Endothelial cell of umbilical vein (primary cell): ENCODE results near the gene CALHM6. TPM values are rescaled to one million over a fixed set of nuclear protein-coding genes. Genes with fewer than 3 reads are reported as not detected.

Experiments used
- BruUV-seq: library from RNA; stranded (reverse); fragments of 400-500 nt; replicated peaks from 2 replicates; lab custom pipeline; 2021; lab: Mats Ljungman, UMichigan
- CTCF ChIA-PET: fragments of 300-600, 350-600 bp; sonication (Branson Sonifier 250); formaldehyde crosslinking; loops from one replicate; lab custom pipeline; 2021; ENCODE audit warnings: antibody characterized with exemption, inconsistent platforms; lab: Charles Lee
- POLR2A ChIA-PET: fragments of 300-600, 350-600 bp; sonication (Branson Sonifier 250); formaldehyde crosslinking; loops from one replicate; lab custom pipeline; 2021; ENCODE audit warnings: antibody characterized with exemption, inconsistent platforms; lab: Charles Lee
- DNase-seq: peaks from one replicate; pipeline ENCODE4 v3.0.0-alpha.2; 2011; ENCODE audit warnings: low read depth, low spot score
- FAIRE-seq: peaks from 2 replicates; lab custom pipeline; 2011; peaks lifted over from hg19 to GRCh38; lab: Jason Lieb, UNC
- H2AFZ ChIP-seq: 2 replicates; pipeline ENCODE4 v1.6.0; 2012; ENCODE audit warnings: low read depth, low read length, control low read depth, inconsistent platforms
- H3K27ac ChIP-seq: 2 replicates; pipeline ENCODE4 v1.5.1; 2011; ENCODE audit warnings: low read depth, mild to moderate bottlenecking, control low read depth, low read length, moderate library complexity; ENCODE audit not compliant: insufficient read depth
- H3K27me3 ChIP-seq, 2 experiments: 2 replicates each; pipeline versions ENCODE4 v1.6.0 to v1.6.1; 2011; ENCODE audit warnings: low read length in 2 of 2, mixed read lengths in 1 of 2; ENCODE audit not compliant: control insufficient read depth in 2 of 2, insufficient read depth in 2 of 2
- H3K36me3 ChIP-seq, 2 experiments: 2 replicates in 1 of 2; 3 replicates in 1 of 2; pipeline ENCODE4 v1.5.1; 2011; ENCODE audit warnings: low read length in 2 of 2, mild to moderate bottlenecking in 1 of 2, moderate library complexity in 1 of 2; ENCODE audit not compliant: control insufficient read depth in 2 of 2, insufficient read depth in 2 of 2; ENCODE audit errors: extremely low read depth in 1 of 2
- H3K4me1 ChIP-seq: 3 replicates; pipeline ENCODE4 v1.5.1; 2011; ENCODE audit warnings: mild to moderate bottlenecking, low read length; ENCODE audit not compliant: control insufficient read depth, insufficient read depth; ENCODE audit errors: extremely low read depth
- H3K4me2 ChIP-seq: 2 replicates; pipeline ENCODE4 v1.6.1; 2011; ENCODE audit warnings: low read length, control low read depth, mixed read lengths; ENCODE audit not compliant: insufficient read depth
- H3K4me3 ChIP-seq, 3 experiments: fragments of 200-600 bp in 1 of 3; sonication (generic), shearing (Covaris generic) in 1 of 3; replicated peaks in 1 of 3; 2 replicates each; pipeline ENCODE4 v1.5.1; 2011 to 2016; ENCODE audit warnings: control low read depth in 3 of 3, low read length in 3 of 3, mild to moderate bottlenecking in 2 of 3, inconsistent platforms in 1 of 3, low read depth in 1 of 3, moderate library complexity in 1 of 3; ENCODE audit not compliant: insufficient read depth in 1 of 3
- H3K79me2 ChIP-seq: 2 replicates; pipeline ENCODE4 v1.6.0; 2012; ENCODE audit warnings: low read length, inconsistent platforms; ENCODE audit not compliant: control insufficient read depth, insufficient read depth
- H3K9ac ChIP-seq: replicated peaks from 2 replicates; pipeline ENCODE3; 2011; ENCODE audit warnings: low read length, control low read depth; ENCODE audit not compliant: insufficient read depth; ENCODE audit errors: extremely low read depth
- H3K9me1 ChIP-seq: replicated peaks from 3 replicates; pipeline ENCODE4 v1.6.0; 2011; ENCODE audit warnings: mild to moderate bottlenecking, low read length; ENCODE audit not compliant: control insufficient read depth, insufficient read depth; ENCODE audit errors: extremely low read depth
- H3K9me3 ChIP-seq: replicated peaks from 2 replicates; pipeline ENCODE4 v1.5.1; 2012; ENCODE audit warnings: low read length, inconsistent platforms; ENCODE audit not compliant: control insufficient read depth, insufficient read depth
- H4K20me1 ChIP-seq: replicated peaks from 2 replicates; pipeline ENCODE3; 2011; ENCODE audit warnings: mild to moderate bottlenecking, low read length; ENCODE audit not compliant: control insufficient read depth, insufficient read depth; ENCODE audit errors: extremely low read depth
- CTCF ChIP-seq, 2 donors: IDR thresholded peaks; 1 replicate in 1 of 2; 2 replicates in 1 of 2; pipeline ENCODE4 v1.5.1; 2011; ENCODE audit warnings: low read length in 2 of 2, mild to moderate bottlenecking in 2 of 2, moderate library complexity in 2 of 2, control low read depth in 1 of 2, inconsistent platforms in 1 of 2, low read depth in 1 of 2; ENCODE audit not compliant: insufficient read depth in 1 of 2; ENCODE audit errors: extremely low read depth in 1 of 2
- EZH2 ChIP-seq: IDR thresholded peaks from 2 replicates; pipeline ENCODE4 v1.6.1; 2012; ENCODE audit warnings: borderline replicate concordance, low read depth, mild to moderate bottlenecking, moderate library complexity, low read length, inconsistent platforms; ENCODE audit not compliant: severe bottlenecking
- FOS ChIP-seq: IDR thresholded peaks from 2 replicates; pipeline ENCODE4 v1.6.1; 2011; ENCODE audit warnings: mild to moderate bottlenecking, low read length, moderate library complexity, borderline replicate concordance; ENCODE audit not compliant: insufficient read depth
- GATA2 ChIP-seq: IDR thresholded peaks from 2 replicates; pipeline ENCODE4 v1.7.0; 2011; ENCODE audit warnings: low read depth, mild to moderate bottlenecking, moderate library complexity, mixed read lengths, low read length; ENCODE audit not compliant: insufficient read length, insufficient read depth
- JUN ChIP-seq: IDR thresholded peaks from 2 replicates; pipeline ENCODE4 v1.6.1; 2011; ENCODE audit warnings: borderline replicate concordance, low read depth; ENCODE audit not compliant: insufficient read length, insufficient read depth
- MAX ChIP-seq: IDR thresholded peaks from 2 replicates; pipeline ENCODE4 v1.6.1; 2011; ENCODE audit not compliant: insufficient read depth, insufficient read length
- MYC ChIP-seq: IDR thresholded peaks from one replicate; pipeline ENCODE4 v1.6.1; 2011; ENCODE audit warnings: mild to moderate bottlenecking, low read depth, low read length
- POLR2A ChIP-seq: IDR thresholded peaks from 2 replicates; pipeline ENCODE4 v1.6.1; 2012; ENCODE audit warnings: low read depth, mild to moderate bottlenecking, control low read depth, low read length
- POLR2AphosphoS5 ChIP-seq: IDR thresholded peaks from 2 replicates; pipeline ENCODE4 v1.6.1; 2012; ENCODE audit warnings: low read depth, mild to moderate bottlenecking, control low read depth, low read length, moderate library complexity; ENCODE audit not compliant: insufficient read depth
- dilution Hi-C: fragments of 300-500 bp; cut with MboI; formaldehyde crosslinking; loops from one replicate; pipeline ENCODE4 v1.15.0; 2019; ENCODE audit warnings: low sequenced_read_pairs; ENCODE audit not compliant: extremely low pct_ligation_motif_present
- intact Hi-C: fragments of 100-400 bp; cut with micrococcal nuclease; formaldehyde crosslinking; loops from one replicate; pipeline ENCODE4 v1.10.0; 2022
- polyA plus RNA-seq, 4 experiments: library from polyadenylated mRNA; depleted of rRNA in 3 of 4; stranded (reverse) in 3 of 4; unstranded in 1 of 4; fragments of >200 nt; gene quantifications; 2 replicates each; pipeline versions ENCODE4 v1.2.1 to v1.2.3, GENCODE V29; 2011 to 2012; ENCODE audit warnings: missing spikeins in 1 of 4
- total RNA-seq: library from RNA; stranded (reverse); gene quantifications from 2 replicates; pipeline ENCODE4 v1.2.3, GENCODE V29; 2021

The CALHM6 gene
- total and polyA plus RNA-seq, 2 donors (not counting 3 experiments of a cell fraction or from before 2014, with no cell fraction given) = 0.08 TPM; not detected in 1

- Histone ChIP-seq H4K20me1 (no peaks in the 10 kb centered on the region), H3K4me3 (no peak overlapping the region), H3K9me3 (no peaks in the 10 kb centered on the region), H3K36me3 (no peaks in the 10 kb centered on the region), H3K4me1 (no peaks in the 10 kb centered on the region), H3K79me2 (no peaks in the 10 kb centered on the region), H2AFZ (no peak overlapping the region), H3K4me2 (no peak overlapping the region), H3K9ac (no peak overlapping the region), H3K27me3 (peaks cover 5 to 12% of the 10 kb centered on the region in 2 experiments), H3K27ac (no peak overlapping the region), H3K9me1 (no peaks in the 10 kb centered on the region)
- TF ChIP-seq JUN = no peak
- no peak for TF ChIP-seq MYC
- no peak for TF ChIP-seq CTCF (IDR thresholded peaks at IDR 0.05; ENCODE audit: extremely low read depth in 1 of 2, insufficient read depth in 1 of 2, low read depth in 1 of 2, low read length in 2 of 2)
- TF ChIP-seq POLR2AphosphoS5 = no peak
- no peak for TF ChIP-seq FOS
- TF ChIP-seq EZH2 = no peak
- TF ChIP-seq GATA2 = no peak
- no peak for TF ChIP-seq MAX
- TF ChIP-seq POLR2A = no peak
- DNase-seq (no peak), FAIRE-seq (no peak)
- CTCF ChIA-PET = interaction anchor here (1.1 kb wide), 1 partner anchor 206 kb away, joined by 3 read pairs; the partner anchor contains the start of gene TSPYL1
- no TSS peak for BruUV-seq
- dilution Hi-C loops = no loop called here
- intact Hi-C loops = no loop called here
- POLR2A ChIA-PET = no interaction called here
These were observed 24.5 kb downstream of the CALHM6 start for GRCh38 chr6:116485559-116486184.
